Activated CD8-positive, alpha-beta T cell treated with anti-CD3 and anti-CD28 coated beads for 36 hours (primary cell): ENCODE measurements around the gene ARHGAP25. TPM values are rescaled to one million over a fixed set of nuclear protein-coding genes. Genes with fewer than 3 reads are reported as not detected.

Source experiments
- ATAC-seq: fragments of 200-7000 bp; cut with Tn5 transposase; one replicate; pipeline ENCODE4 v1.10.0; 2021; ENCODE audit warnings: mild to moderate bottlenecking, moderate library complexity
- CTCF ChIA-PET: fragments of 350-600 bp; sonication (Branson Sonifier 250); formaldehyde crosslinking; loops from one replicate; lab custom pipeline; 2021; ENCODE audit warnings: antibody characterized with exemption; lab: Charles Lee
- POLR2A ChIA-PET: fragments of 350-600 bp; sonication (Branson Sonifier 250); formaldehyde crosslinking; loops from one replicate; lab custom pipeline; 2021; ENCODE audit warnings: antibody characterized with exemption; lab: Charles Lee
- DNase-seq: peaks from one replicate; pipeline ENCODE4 v3.0.0-alpha.2; 2020
- H3K27ac Mint-ChIP-seq: one replicate; pipeline ENCODE4 v1.8.0; 2021; ENCODE audit warnings: mild to moderate bottlenecking, mixed read lengths
- H3K27me3 Mint-ChIP-seq: one replicate; pipeline ENCODE4 v1.8.0; 2021; ENCODE audit warnings: mixed read lengths
- H3K36me3 Mint-ChIP-seq: one replicate; pipeline ENCODE4 v1.8.0; 2021; ENCODE audit warnings: low read depth, mixed read lengths
- H3K4me1 Mint-ChIP-seq: one replicate; pipeline ENCODE4 v1.8.0; 2021; ENCODE audit warnings: low read depth, mixed read lengths
- H3K4me3 Mint-ChIP-seq: one replicate; pipeline ENCODE4 v1.8.0; 2021; ENCODE audit warnings: mild to moderate bottlenecking, moderate library complexity, mixed read lengths
- H3K9me3 Mint-ChIP-seq: one replicate; pipeline ENCODE4 v1.8.0; 2021; ENCODE audit warnings: mixed read lengths
- intact Hi-C: fragments of 100-400 bp; cut with micrococcal nuclease; formaldehyde crosslinking; loops from one replicate; pipeline ENCODE4 v1.10.0; 2022
- total RNA-seq, 2 experiments: library from RNA; stranded (reverse); gene quantifications; one replicate each; pipeline ENCODE4 v1.2.3, GENCODE V29; 2021
- TF ChIP-seq, protein P1 (sequence below): fragments of 200-600 bp; IDR thresholded peaks from one replicate; pipeline ENCODE4 v1.8.0; 2022; ENCODE audit warnings: antibody characterized with exemption, mild to moderate bottlenecking

ARHGAP25 gene
- total RNA-seq, 2 experiments from 2014 or later = 59.3 to 61.5 TPM

GRCh38 chr2:68757081-68757480 is 22.5 kb downstream of the ARHGAP25 start:
- H3K27ac Mint-ChIP-seq = peak overlapping the region; percentile 6
- peaks cover 86% of the 10 kb centered on the region for H3K4me1 Mint-ChIP-seq
- H3K4me3 Mint-ChIP-seq = no peak overlapping the region
- TF ChIP-seq, protein P1, sequence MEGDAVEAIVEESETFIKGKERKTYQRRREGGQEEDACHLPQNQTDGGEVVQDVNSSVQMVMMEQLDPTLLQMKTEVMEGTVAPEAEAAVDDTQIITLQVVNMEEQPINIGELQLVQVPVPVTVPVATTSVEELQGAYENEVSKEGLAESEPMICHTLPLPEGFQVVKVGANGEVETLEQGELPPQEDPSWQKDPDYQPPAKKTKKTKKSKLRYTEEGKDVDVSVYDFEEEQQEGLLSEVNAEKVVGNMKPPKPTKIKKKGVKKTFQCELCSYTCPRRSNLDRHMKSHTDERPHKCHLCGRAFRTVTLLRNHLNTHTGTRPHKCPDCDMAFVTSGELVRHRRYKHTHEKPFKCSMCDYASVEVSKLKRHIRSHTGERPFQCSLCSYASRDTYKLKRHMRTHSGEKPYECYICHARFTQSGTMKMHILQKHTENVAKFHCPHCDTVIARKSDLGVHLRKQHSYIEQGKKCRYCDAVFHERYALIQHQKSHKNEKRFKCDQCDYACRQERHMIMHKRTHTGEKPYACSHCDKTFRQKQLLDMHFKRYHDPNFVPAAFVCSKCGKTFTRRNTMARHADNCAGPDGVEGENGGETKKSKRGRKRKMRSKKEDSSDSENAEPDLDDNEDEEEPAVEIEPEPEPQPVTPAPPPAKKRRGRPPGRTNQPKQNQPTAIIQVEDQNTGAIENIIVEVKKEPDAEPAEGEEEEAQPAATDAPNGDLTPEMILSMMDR = no peak
- POLR2A ChIA-PET = interaction anchor here (0.8 to 3.4 kb wide), 2 partner anchors 14 to 23 kb away, joined by 3 to 10 read pairs; partner anchors contain the start of gene ARHGAP25
- CTCF ChIA-PET = interaction anchor here (1.3 to 8.3 kb wide), 8 partner anchors 9 to 48 kb away, joined by 3 to 119 read pairs (median 6); no protein-coding TSS in a partner anchor
- no peaks in the 10 kb centered on the region for H3K27me3 Mint-ChIP-seq
- H3K9me3 Mint-ChIP-seq = peaks cover 21% of the 10 kb centered on the region
- intact Hi-C loops = no loop called here
- H3K36me3 Mint-ChIP-seq = peaks cover 65% of the 10 kb centered on the region
- DNase-seq (no peak), ATAC-seq (no peak)

DNA sequence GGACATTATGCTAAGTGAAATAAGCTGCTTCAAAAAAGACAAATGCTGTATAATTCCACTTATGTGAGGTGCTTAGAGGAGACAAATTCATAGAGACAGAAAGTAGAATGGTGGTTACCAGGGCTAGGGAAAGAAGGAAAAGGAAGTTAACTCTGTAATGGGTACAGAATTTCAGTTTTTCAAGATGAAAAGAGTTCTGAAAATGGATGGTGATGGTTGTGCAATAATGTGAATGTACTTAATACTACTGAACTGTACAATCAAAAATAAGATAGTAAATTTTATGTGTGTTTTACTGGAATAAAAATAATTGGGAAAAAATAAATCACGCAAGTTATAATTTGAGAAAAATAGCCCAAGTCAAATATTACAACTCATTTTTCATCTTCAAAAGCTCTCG is 27.5 kb downstream of the ARHGAP25 start:
- no peak for ATAC-seq
- intact Hi-C loops = no loop called here
- ChIA-PET CTCF (interaction anchor here (0.7 to 2.7 kb wide), 13 partner anchors 8 to 298 kb away, joined by 3 to 30 read pairs (median 6); no protein-coding TSS in a partner anchor), POLR2A (interaction anchor here (0.8 to 4.0 kb wide), 10 partner anchors 8 to 146 kb away, joined by 3 to 15 read pairs (median 4); no protein-coding TSS in a partner anchor)
- Mint-ChIP-seq H3K27ac (peak overlapping the region; percentile 95), H3K9me3 (peaks cover 7% of the 10 kb centered on the region), H3K36me3 (peaks cover 29% of the 10 kb centered on the region), H3K4me1 (peaks cover 85% of the 10 kb centered on the region), H3K27me3 (no peaks in the 10 kb centered on the region), H3K4me3 (peak overlapping the region; percentile 30)
- TF ChIP-seq, protein P1 = no peak
- DNase-seq = no peak

DNA sequence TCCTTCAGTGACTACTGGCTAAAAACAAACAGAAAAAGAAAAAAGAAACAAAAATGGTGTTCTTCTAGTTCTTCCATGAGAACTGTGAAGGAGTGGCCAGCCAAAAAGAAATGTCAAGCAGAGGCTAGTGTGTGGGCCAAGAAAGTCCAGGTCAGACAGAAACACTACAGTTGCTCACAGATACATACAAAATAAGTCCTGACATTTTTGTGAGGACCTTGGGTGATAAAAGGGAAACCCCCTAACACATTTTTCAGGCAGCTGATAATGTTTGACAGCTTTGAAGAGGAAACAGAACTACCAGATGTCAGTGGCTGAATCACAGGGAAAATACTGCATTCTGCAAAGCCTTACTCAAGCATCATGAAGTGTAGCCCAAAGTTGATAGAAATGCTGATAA is 28.1 kb downstream of the ARHGAP25 start:
- ChIA-PET CTCF (interaction anchor here (0.7 to 2.7 kb wide), 14 partner anchors 9 to 299 kb away, joined by 3 to 30 read pairs (median 6); no protein-coding TSS in a partner anchor), POLR2A (interaction anchor here (0.8 to 4.0 kb wide), 10 partner anchors 8 to 145 kb away, joined by 3 to 15 read pairs (median 4); no protein-coding TSS in a partner anchor)
- H3K9me3 Mint-ChIP-seq = peaks cover 3% of the 10 kb centered on the region
- peaks cover 90% of the 10 kb centered on the region for H3K4me1 Mint-ChIP-seq
- no peaks in the 10 kb centered on the region for H3K27me3 Mint-ChIP-seq
- DNase-seq (no peak), ATAC-seq (peak; percentile 38)
- H3K27ac Mint-ChIP-seq = peak overlapping the region; percentile 95
- peaks cover 23% of the 10 kb centered on the region for H3K36me3 Mint-ChIP-seq
- TF ChIP-seq, protein P1 = no peak
- peak overlapping the region; percentile 56 for H3K4me3 Mint-ChIP-seq
- intact Hi-C loops = no loop called here

- no peak for DNase-seq
- POLR2A ChIA-PET = interaction anchor here (0.8 to 4.0 kb wide), 15 partner anchors 11 to 148 kb away, joined by 3 to 15 read pairs (median 4); partner anchors contain the start of gene ARHGAP25
- H3K36me3 Mint-ChIP-seq = peaks cover 16% of the 10 kb centered on the region
- H3K27me3 Mint-ChIP-seq = no peaks in the 10 kb centered on the region
- H3K4me3 Mint-ChIP-seq = peak overlapping the region; percentile 71
- TF ChIP-seq, protein P1 = no peak
- peak overlapping the region; percentile 97 for H3K27ac Mint-ChIP-seq
- no peak for ATAC-seq
- H3K4me1 Mint-ChIP-seq = peaks cover 92% of the 10 kb centered on the region
- intact Hi-C loops = no loop called here
- no peaks in the 10 kb centered on the region for H3K9me3 Mint-ChIP-seq
- CTCF ChIA-PET = interaction anchor here (0.9 to 3.6 kb wide), 18 partner anchors 9 to 301 kb away, joined by 3 to 29 read pairs (median 4); partner anchors contain the start of gene ARHGAP25
Observed at GRCh38 chr2:68764041-68764805, 29.6 kb downstream of the ARHGAP25 start.
